MM.1S (cell line): ENCODE results near the gene MADD.

Experiments
- EZH2 ChIP-seq: fragments of 300-600 bp; sonication (generic); optimal IDR thresholded peaks from 2 replicates; pipeline ENCODE3; 2017; ENCODE audit warnings: low read depth, mild to moderate bottlenecking, antibody characterized with exemption, low read length, mixed read lengths
- EZH2phosphoT487 ChIP-seq: fragments of 300-600 bp; sonication (generic); IDR thresholded peaks from 2 replicates; pipeline ENCODE4 v1.6.1; 2018; ENCODE audit warnings: antibody characterized with exemption, low read length
- TF ChIP-seq, protein P1 (sequence below): fragments of 300-600 bp; sonication (generic); IDR thresholded peaks from 2 replicates; pipeline ENCODE4 v1.5.1; 2016; ENCODE audit warnings: antibody characterized with exemption, low read length, mixed read lengths

DNA sequence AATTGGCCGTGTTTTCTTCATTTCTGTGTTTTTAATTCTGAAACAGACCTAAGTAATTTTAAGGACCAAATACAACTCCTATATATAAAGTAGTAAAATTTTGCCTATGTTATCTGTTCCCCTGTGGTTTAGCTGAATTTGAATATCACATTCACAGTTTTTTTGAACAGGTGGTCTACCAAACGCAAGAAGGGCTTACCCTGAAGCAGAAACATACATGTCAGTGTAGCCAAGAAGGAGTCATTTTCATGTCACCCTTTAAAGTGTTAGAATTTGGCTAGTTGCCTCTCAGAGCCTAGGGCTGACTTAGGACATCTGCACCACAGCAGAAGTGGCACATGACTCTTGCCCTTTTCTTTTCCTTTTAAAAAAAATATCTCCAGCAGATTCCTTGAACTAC lies 48.2 kb downstream of the MADD start:
- TF ChIP-seq, protein P1, sequence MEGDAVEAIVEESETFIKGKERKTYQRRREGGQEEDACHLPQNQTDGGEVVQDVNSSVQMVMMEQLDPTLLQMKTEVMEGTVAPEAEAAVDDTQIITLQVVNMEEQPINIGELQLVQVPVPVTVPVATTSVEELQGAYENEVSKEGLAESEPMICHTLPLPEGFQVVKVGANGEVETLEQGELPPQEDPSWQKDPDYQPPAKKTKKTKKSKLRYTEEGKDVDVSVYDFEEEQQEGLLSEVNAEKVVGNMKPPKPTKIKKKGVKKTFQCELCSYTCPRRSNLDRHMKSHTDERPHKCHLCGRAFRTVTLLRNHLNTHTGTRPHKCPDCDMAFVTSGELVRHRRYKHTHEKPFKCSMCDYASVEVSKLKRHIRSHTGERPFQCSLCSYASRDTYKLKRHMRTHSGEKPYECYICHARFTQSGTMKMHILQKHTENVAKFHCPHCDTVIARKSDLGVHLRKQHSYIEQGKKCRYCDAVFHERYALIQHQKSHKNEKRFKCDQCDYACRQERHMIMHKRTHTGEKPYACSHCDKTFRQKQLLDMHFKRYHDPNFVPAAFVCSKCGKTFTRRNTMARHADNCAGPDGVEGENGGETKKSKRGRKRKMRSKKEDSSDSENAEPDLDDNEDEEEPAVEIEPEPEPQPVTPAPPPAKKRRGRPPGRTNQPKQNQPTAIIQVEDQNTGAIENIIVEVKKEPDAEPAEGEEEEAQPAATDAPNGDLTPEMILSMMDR, result no peak
- no peak for TF ChIP-seq EZH2phosphoT487
- TF ChIP-seq EZH2, result no peak
